Putamen (tissue), 1 donor: Measurements from ENCODE around the gene MYL12A.

Experiments
- DNase-seq: peaks from one replicate; pipeline ENCODE4 v3.0.0-alpha.2; 2016; ENCODE audit warnings: low spot score

The MYL12A gene

GRCh38 chr18:3225588-3225987, 22.0 kb upstream of the MYL12A start:
- DNase-seq, result no peak

GRCh38 chr18:3226048-3226447, 21.6 kb upstream of the MYL12A start:
- no peak for DNase-seq

- DNase-seq, result no peak
These were observed 16.9 kb upstream of the MYL12A start for GRCh38 chr18:3230401-3231334.

GRCh38 chr18:3233004-3233403, 14.6 kb upstream of the MYL12A start:
- no peak for DNase-seq

- no peak for DNase-seq
These were observed 14.0 kb upstream of the MYL12A start for GRCh38 chr18:3233433-3234168.

GRCh38 chr18:3234457-3234856, 13.1 kb upstream of the MYL12A start:
- peak; percentile 76 for DNase-seq

GRCh38 chr18:3235846-3236245, 11.8 kb upstream of the MYL12A start:
- no peak for DNase-seq

GRCh38 chr18:3236470-3236869, 11.1 kb upstream of the MYL12A start:
- no peak for DNase-seq

GRCh38 chr18:3238742-3239141, 8.9 kb upstream of the MYL12A start:
- DNase-seq, result no peak

GRCh38 chr18:3245185-3245564, 2.4 kb upstream of the MYL12A start:
- DNase-seq, result no peak

GRCh38 chr18:3245853-3246634, 1.6 kb upstream of the MYL12A start:
- peak; percentile 88 for DNase-seq

- DNase-seq, result peak; percentile 34
These were observed 864 bp upstream of the MYL12A start for GRCh38 chr18:3246635-3247239.

- DNase-seq, result no peak
These were observed 559 bp downstream of the MYL12A start for GRCh38 chr18:3248062-3248657.

GRCh38 chr18:3248658-3249359, 1.2 kb downstream of the MYL12A start:
- DNase-seq, result no peak

- DNase-seq, result peak; percentile 9
These were observed 2.9 kb downstream of the MYL12A start for GRCh38 chr18:3250237-3251107.

GRCh38 chr18:3251249-3251962, 3.8 kb downstream of the MYL12A start:
- DNase-seq, result no peak

GRCh38 chr18:3251963-3252277, 4.3 kb downstream of the MYL12A start:
- no peak for DNase-seq

- DNase-seq, result no peak
These were observed 5.2 kb downstream of the MYL12A start for GRCh38 chr18:3252843-3253242.

GRCh38 chr18:3254725-3255124, 7.1 kb downstream of the MYL12A start:
- DNase-seq, result no peak
